Ascending aorta (tissue), 2 donors: Measurements from ENCODE around the gene EIF2S1. TPM values are rescaled to one million over a fixed set of nuclear protein-coding genes. Genes with fewer than 3 reads are reported as not detected.
"Not testable (repeated sequence)": the region's sequence is repeated elsewhere in the genome, so short reads cannot be mapped to it uniquely, and the experiment has no call there.

Source experiments
- DNase-seq, 2 donors: peaks; one replicate each; pipeline ENCODE4 v3.0.0-alpha.2; 2019; ENCODE audit warnings: low spot score in 2 of 2
- H3K27ac ChIP-seq, 2 donors: fragments of 200-600 bp; sonication (generic); one replicate each; pipeline ENCODE4 v1.5.1; 2016 to 2017; ENCODE audit warnings: mild to moderate bottlenecking in 1 of 2
- H3K27me3 ChIP-seq: fragments of 200-600 bp; sonication (generic); one replicate; pipeline ENCODE4 v1.5.1; 2017
- H3K36me3 ChIP-seq, 2 donors: fragments of 200-600 bp; sonication (generic); one replicate each; pipeline ENCODE4 v1.5.1; 2016
- H3K4me1 ChIP-seq, 2 donors: fragments of 200-600 bp; sonication (generic); one replicate each; pipeline ENCODE4 v1.5.1; 2016 to 2017; ENCODE audit warnings: mild to moderate bottlenecking in 1 of 2
- H3K4me3 ChIP-seq, 2 donors: fragments of 200-600 bp; sonication (generic); one replicate each; pipeline ENCODE4 v1.5.1; 2016 to 2017; ENCODE audit warnings: mild to moderate bottlenecking in 1 of 2
- H3K9me3 ChIP-seq, 2 donors: fragments of 200-600 bp; sonication (generic); one replicate each; pipeline ENCODE4 v1.5.1; 2016
- intact Hi-C: fragments of 100-400 bp; cut with DNase I; formaldehyde crosslinking; loops from one replicate; pipeline ENCODE4 v1.15.1; 2023
- total RNA-seq: library from RNA; depleted of rRNA; stranded (reverse); fragments of >200 nt; gene quantifications from one replicate; pipeline ENCODE4 v1.1.0, GENCODE V29; 2016
- TF ChIP-seq, protein P1 (sequence below), 3 experiments: fragments of 200-600 bp in 2 of 3; fragments of 450-650 bp in 1 of 3; sonication (generic) in 2 of 3; IDR thresholded peaks; one replicate each; pipeline ENCODE4 v1.5.1; 2016 to 2019; ENCODE audit warnings: antibody characterized with exemption in 3 of 3, mild to moderate bottlenecking in 1 of 3, moderate library complexity in 1 of 3

Gene EIF2S1
- total RNA-seq, result 55.1 TPM

DNA sequence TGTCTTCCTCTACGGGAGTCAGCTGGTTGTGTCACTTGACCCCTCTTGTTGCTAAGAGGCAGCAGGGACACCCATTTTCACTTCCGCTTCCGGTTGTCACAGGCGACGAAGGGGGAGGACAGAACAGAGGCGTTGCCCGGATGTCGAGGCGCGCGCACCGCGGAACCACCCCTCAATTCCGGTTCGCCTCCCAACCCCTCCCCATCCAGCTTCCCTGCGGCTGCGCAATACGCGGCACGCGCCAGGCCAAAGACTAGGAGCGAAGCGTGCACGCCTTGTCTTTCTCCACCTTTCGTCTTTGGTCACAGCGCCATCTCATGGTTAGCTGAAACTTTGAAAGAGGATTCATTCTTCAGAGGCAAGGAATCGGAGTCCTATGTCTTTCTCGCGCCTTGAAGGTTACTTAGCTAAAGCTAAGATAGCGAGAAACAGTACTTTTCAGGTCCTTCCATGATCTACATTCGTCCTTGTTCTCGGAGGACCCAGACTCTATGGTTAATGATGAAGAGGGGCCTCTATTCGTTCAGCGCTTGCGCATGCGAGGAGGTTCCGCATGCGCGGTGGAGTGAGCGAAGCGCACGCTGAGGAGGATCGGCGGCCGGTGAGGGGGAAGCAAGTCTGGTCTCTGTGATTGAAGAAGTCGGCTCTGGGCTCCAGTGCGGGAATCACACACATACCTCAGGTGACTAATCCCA, at the start of gene EIF2S1, which contains the start of gene ATP6V1D:
EIF2S1 (plus strand) TSS at position 554 of the 695 bp plus-strand sequence. CDS start 4,440 bp downstream, outside the sequence.
ATP6V1D (minus strand) TSS at position 30 of the 695 bp plus-strand sequence. CDS start 106 bp downstream, outside the sequence.
- peaks cover 0 to 4% of the 10 kb centered on the region in 2 donors for H3K36me3 ChIP-seq
- intact Hi-C loops, result loop anchor here (1.0 to 10.0 kb wide), 3 partner anchors 119 to 853 kb away; partner anchors contain the start of genes GPHN, PALS1 and RDH11
- peaks cover 6 to 34% of the 10 kb centered on the region in 2 donors for H3K4me1 ChIP-seq

DNA sequence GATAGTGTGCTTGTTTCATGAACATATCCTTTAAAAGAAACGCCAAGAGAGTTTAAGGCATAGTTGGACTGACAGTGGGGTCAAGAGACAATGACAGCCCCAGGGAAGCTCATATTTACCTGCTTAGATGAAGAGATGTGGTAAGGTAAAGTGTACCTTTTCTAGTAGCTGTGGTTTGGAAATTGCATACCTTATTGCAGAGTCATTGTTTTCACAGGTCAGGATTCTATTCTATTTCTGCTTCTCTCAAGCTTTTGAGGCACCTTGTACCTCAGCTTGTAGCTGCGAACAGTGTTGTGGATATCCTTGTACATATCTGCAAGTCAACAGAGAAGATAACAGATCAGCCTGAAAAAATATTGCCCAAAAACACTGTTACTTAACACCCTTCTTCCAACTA, 48.3 kb upstream of the EIF2S1 start:
- Histone ChIP-seq H3K36me3 (peaks cover 19 to 24% of the 10 kb centered on the region in 2 donors), H3K4me1 (no peaks in the 10 kb centered on the region), H3K4me3 (no peak overlapping the region)

More for the DNA sequence above, at the start of gene EIF2S1, which contains the start of gene ATP6V1D:
- peak; percentile 97 to 99 for DNase-seq
- peak within 1 kb of the TSS; percentile 77 to 85 for H3K4me3 ChIP-seq
- H3K27ac ChIP-seq, result peak within 1 kb of the TSS; percentile 87 to 95
- no peaks in the 10 kb centered on the region for H3K9me3 ChIP-seq
- H3K27me3 ChIP-seq, result no peaks in the 10 kb centered on the region
- TF ChIP-seq, protein P1, sequence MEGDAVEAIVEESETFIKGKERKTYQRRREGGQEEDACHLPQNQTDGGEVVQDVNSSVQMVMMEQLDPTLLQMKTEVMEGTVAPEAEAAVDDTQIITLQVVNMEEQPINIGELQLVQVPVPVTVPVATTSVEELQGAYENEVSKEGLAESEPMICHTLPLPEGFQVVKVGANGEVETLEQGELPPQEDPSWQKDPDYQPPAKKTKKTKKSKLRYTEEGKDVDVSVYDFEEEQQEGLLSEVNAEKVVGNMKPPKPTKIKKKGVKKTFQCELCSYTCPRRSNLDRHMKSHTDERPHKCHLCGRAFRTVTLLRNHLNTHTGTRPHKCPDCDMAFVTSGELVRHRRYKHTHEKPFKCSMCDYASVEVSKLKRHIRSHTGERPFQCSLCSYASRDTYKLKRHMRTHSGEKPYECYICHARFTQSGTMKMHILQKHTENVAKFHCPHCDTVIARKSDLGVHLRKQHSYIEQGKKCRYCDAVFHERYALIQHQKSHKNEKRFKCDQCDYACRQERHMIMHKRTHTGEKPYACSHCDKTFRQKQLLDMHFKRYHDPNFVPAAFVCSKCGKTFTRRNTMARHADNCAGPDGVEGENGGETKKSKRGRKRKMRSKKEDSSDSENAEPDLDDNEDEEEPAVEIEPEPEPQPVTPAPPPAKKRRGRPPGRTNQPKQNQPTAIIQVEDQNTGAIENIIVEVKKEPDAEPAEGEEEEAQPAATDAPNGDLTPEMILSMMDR (IDR thresholded peaks at IDR 0.05), result peak; percentile 97 to 99 (median 98)

DNA sequence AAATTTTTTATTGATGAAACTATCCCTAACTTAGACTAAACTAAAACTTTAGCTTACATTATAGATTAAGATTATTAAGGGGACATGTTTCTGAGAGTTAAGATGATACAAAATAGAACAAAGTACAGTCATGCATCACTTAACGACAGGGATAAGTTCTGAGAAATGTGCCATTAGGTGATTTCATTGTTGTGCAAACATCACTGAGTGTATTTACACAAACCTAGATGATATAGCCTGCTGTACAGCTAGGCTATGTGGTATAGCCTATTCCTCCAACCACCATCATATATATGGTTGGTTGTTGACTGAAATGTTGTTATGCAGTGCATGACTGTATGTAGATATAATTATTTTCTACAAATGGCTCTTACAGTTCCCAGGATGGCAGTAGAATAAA, 47.0 kb upstream of the EIF2S1 start:
- no peak for DNase-seq
- Histone ChIP-seq H3K4me1 (no peaks in the 10 kb centered on the region), H3K9me3 (no peaks in the 10 kb centered on the region), H3K27me3 (no peaks in the 10 kb centered on the region), H3K36me3 (peaks cover 24 to 36% of the 10 kb centered on the region in 2 donors), H3K27ac (no peak overlapping the region), H3K4me3 (no peak overlapping the region)
- intact Hi-C loops, result no loop called here
- TF ChIP-seq, protein P1 (IDR thresholded peaks at IDR 0.05), result no peak

More for the DNA sequence above, 48.3 kb upstream of the EIF2S1 start:
- Histone ChIP-seq H3K9me3 (no peaks in the 10 kb centered on the region), H3K27ac (no peak overlapping the region), H3K27me3 (no peaks in the 10 kb centered on the region)
- TF ChIP-seq, protein P1 (IDR thresholded peaks at IDR 0.05), result no peak
- no peak for DNase-seq
- intact Hi-C loops, result no loop called here

DNA sequence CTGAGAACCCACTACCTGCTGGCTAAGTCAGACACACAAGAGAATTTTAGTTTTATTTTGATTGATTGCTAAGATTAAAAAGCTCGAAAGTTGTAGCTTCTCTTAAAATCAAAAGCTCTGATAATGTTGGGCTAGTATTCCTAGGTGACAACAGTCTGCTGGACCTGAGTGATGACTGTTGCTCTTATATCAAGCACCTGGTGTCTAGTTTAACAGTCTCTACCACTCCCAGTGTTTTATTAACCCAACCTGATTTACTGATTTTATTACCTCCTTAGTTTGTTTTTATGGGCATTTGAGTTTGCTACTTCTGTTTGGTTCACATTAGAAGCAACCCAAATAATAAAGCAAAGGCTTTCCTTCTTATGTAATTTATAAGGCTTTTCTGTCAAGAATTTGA, 42.3 kb upstream of the EIF2S1 start:
- Histone ChIP-seq H3K9me3 (no peaks in the 10 kb centered on the region), H3K36me3 (peaks cover 39 to 68% of the 10 kb centered on the region in 2 donors), H3K4me1 (no peaks in the 10 kb centered on the region), H3K27me3 (no peaks in the 10 kb centered on the region), H3K4me3 (no peak overlapping the region), H3K27ac (no peak overlapping the region)
- intact Hi-C loops, result no loop called here
- no peak for DNase-seq
- TF ChIP-seq, protein P1 (IDR thresholded peaks at IDR 0.05), result no peak

DNA sequence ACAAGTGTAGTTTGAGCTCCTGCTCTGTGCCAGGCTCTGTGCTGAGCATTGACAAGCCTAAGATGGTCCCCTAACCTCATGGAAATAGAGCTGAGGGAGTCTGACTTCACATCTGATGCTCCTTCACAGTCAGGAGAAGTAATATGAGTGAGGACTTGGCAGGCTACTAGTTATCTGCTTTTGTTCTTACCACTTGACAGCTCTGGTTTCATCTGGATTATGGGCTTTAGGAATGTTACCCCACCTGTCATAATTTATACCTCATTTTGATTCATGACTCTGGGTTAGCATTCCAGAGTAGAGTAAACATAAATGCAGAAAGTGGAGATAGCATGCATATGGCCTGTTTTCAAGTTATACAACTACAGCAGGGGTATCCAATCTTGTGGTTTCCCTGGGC, 41.0 kb upstream of the EIF2S1 start:
- no peaks in the 10 kb centered on the region for H3K27me3 ChIP-seq
- H3K27ac ChIP-seq, result no peak overlapping the region
- no peaks in the 10 kb centered on the region for H3K9me3 ChIP-seq
- no peak for DNase-seq
- H3K36me3 ChIP-seq, result peaks cover 30 to 72% of the 10 kb centered on the region in 2 donors
- TF ChIP-seq, protein P1 (IDR thresholded peaks at IDR 0.05), result no peak
- H3K4me1 ChIP-seq, result no peaks in the 10 kb centered on the region
- no peak overlapping the region for H3K4me3 ChIP-seq
- intact Hi-C loops, result no loop called here

DNA sequence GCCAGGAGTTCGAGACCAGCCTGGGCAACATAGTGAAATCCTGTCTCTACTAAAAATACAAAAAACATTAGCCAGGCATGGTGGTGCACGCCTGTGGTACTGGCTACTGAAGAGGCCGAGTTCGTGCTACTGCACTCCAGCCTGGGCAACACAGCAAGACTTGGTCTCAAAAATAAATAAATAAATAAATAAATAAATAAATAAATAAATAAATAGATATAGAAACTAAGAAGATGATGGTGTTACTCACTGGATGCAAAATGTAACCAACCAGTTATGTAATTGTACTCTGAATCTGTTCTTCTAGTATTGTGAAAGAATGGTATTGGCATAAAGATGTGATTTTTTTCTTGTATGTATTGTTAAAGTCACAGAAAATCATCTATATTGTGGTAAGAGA, 30.5 kb upstream of the EIF2S1 start:
- H3K4me3 ChIP-seq, H3K9me3 ChIP-seq, intact Hi-C loops, H3K4me1 ChIP-seq, H3K27me3 ChIP-seq, DNase-seq, H3K27ac ChIP-seq: not testable (repeated sequence)
- H3K36me3 ChIP-seq, result peaks cover 27 to 59% of the 10 kb centered on the region in 2 donors
